GM21723 (cell line): ENCODE data around the gene TEX9.
A peak's percentile ranks its signal among the peaks of the same experiment; 100 is the strongest.

Experiments
- ATAC-seq: cut with Tn5 transposase; IDR thresholded peaks from one replicate; pipeline ENCODE4 v1.9.1; 2021; ENCODE audit warnings: mild to moderate bottlenecking, moderate library complexity; ENCODE audit not compliant: unreplicated experiment

Gene TEX9

GRCh38 chr15:56440214-56440770 is 75.1 kb downstream of the TEX9 start:
- ATAC-seq: no peak

GRCh38 chr15:56442354-56442753 is 77.1 kb downstream of the TEX9 start:
- no peak for ATAC-seq

- no peak for ATAC-seq
Measured at GRCh38 chr15:56445746-56446145, 80.5 kb downstream of the TEX9 start.

- no peak for ATAC-seq
Measured at GRCh38 chr15:56454836-56455235, 89.6 kb downstream of the TEX9 start.

GRCh38 chr15:56456229-56456628 is 91.0 kb downstream of the TEX9 start:
- no peak for ATAC-seq

GRCh38 chr15:56459096-56459495 is 93.9 kb downstream of the TEX9 start:
- ATAC-seq: no peak

GRCh38 chr15:56460071-56460470 is 94.8 kb downstream of the TEX9 start:
- no peak for ATAC-seq

- ATAC-seq: no peak
Measured at GRCh38 chr15:56460947-56461346, 95.7 kb downstream of the TEX9 start.

- ATAC-seq: peak; percentile 99
Measured at GRCh38 chr15:56464893-56465520, 99.8 kb downstream of the TEX9 start, which contains the start of gene MNS1. Gene MNS1 (minus strand): TSS chr15:56465137. CDS start chr15:56464972, 165 bp downstream.

GRCh38 chr15:56467616-56468015 is 102.4 kb downstream of the TEX9 start:
- no peak for ATAC-seq

- ATAC-seq: peak; percentile 57
Measured at GRCh38 chr15:56468401-56468800, 103.2 kb downstream of the TEX9 start.

GRCh38 chr15:56469483-56469882 is 104.3 kb downstream of the TEX9 start:
- ATAC-seq: no peak

GRCh38 chr15:56471440-56472069 is 106.3 kb downstream of the TEX9 start:
- no peak for ATAC-seq

- no peak for ATAC-seq
Measured at GRCh38 chr15:56472278-56472677, 107.1 kb downstream of the TEX9 start.

- ATAC-seq: no peak
Measured at GRCh38 chr15:56473017-56473416, 107.8 kb downstream of the TEX9 start.

- no peak for ATAC-seq
Measured at GRCh38 chr15:56475351-56475750, 110.1 kb downstream of the TEX9 start.
